HG02840 (cell line): ENCODE results near the gene GNA12.
A peak's percentile ranks its signal among the peaks of the same experiment; 100 is the strongest.

Experiments
- ATAC-seq: cut with Tn5 transposase; IDR thresholded peaks from one replicate; pipeline ENCODE4 v1.9.1; 2021; ENCODE audit warnings: mild to moderate bottlenecking, moderate library complexity, moderate number of reproducible peaks; ENCODE audit not compliant: unreplicated experiment, low FRiP score

Gene GNA12

DNA sequence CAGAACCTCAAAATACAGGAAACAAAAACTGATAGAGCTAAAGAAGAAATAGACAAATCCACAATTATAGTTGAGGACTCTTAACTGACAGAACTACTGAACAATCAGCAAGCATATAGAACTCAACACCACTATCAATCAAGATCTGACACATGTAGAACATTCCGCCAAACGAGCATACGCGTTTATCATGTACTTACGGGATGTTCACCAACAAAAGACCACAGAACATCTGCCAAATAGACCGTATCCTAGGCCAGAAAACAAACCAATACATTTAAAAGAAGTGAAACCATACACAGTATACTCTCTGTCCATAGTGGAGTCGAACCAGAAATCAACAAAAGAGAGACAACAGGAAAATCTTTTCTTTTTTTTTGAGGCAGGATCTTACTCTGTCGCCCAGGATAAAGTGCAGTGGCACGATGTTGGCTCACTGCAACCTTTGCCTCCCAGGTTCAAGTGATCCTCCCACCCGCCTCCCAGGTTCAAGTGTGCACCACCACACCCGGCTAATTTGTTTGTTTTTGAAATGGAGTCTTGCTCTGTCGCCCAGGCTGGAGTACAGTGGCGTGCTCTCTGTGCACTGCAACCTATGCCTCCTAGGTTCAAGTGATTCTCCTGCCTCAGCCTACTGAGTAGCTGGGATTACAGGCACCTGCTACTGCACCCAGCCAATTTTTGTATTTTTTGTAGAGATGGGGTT is 5.1 kb downstream of the GNA12 start:
- ATAC-seq = peak; percentile 62

DNA sequence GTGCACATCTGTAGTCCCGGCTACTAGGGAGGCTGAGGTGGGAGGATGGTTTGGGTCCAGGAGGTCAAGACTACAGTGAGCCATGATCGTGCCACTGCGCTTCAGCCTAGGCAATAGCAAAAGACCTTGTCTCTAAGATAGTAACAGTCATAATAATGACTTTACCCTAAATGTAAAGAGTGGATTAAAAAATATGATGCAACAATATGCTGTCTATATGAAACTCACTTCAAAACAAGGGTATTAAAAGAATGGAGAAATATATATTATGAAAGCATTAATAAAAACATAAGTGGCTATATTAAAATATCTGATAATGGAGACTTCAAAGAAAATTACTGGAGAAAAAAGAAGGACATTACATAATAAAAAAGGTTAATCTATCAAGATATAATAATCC is 5.7 kb downstream of the GNA12 start:
- ATAC-seq = no peak

DNA sequence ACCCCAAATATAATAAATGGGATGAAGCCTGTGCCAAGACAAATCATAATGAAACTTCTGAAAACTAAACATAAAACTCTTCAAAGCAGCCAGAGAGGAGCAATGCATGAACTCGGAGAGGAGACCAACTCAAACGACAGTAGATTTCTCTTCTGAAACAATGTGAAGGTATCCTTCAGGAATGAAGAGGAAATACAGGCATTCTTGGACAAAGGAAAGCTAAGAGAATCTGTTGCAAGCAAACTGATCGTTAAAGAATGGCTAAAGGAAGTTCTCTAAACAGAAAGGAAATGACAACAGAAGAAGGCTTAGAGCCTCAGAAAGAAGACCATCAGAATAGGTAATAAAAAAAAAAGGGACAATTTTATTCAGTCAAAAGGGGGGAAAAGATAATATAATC is 6.6 kb downstream of the GNA12 start:
- no peak for ATAC-seq

DNA sequence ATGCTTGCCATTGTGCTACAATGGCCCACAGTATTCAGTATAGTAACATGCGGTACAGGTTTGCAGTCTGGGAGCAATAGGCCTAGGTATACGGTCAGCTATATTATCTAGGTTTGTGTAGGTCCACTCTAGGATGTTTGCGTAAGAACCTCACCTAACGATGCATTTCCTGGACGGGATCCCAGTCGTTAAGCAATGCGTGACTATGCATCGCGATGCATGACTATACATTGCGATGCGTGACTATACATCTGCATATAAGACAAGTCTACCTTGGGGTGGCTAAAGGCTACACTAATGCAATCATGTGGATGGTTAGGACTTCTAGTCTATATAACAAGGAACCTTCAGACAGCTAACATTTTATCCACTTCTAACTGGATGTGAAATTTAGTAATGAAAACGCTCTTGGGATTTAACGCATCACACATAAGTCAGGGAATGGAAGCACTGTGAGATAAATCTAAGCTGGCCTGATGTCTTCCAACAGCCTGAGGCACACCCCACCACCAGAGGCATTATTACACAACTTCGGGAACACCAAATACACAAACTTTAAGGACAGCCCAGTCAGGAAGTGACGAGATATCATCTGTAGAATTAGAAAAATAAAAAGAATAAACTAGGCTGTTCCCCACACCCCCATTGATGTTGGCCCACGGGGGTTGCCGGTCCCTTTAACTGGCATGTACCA is 9.2 kb downstream of the GNA12 start:
- ATAC-seq = no peak

DNA sequence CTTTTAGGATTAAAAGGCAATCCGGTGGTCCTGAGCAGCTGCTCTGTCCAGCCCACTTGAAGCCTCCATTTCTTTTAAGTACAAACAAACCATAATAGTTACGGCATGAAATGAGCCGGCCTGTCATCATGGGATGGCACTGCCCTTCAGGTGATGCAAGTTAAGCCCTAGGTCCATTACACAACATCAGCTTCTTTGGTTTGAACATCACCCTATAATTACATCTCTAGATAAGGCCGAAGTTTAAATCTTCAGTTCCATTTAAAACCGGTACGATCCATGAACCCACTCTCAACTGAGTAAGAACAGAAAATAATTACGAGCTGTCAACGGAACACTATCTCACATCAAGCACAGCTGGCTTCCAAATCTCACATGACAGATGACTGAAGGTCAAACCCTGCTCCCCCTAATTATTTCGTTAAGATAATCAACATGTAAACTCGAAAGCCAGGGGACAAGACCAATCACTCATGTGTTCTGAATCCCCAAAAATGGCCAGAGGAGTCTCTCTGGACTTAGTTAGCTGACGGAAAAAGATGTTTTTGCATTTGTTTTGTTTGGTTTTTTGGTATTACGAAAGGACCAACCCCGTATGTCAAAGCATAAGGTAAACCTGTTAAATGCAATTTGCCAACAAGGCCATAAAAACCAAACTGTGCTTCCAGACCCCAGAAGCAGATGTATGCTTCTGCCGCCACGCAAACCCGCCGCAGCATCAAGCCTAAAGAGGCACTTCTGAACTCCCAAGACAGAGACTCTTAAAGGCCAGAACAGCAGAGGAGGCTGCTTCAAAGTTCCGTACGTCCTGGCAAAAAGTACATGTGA is 10.8 kb downstream of the GNA12 start:
- ATAC-seq = no peak

DNA sequence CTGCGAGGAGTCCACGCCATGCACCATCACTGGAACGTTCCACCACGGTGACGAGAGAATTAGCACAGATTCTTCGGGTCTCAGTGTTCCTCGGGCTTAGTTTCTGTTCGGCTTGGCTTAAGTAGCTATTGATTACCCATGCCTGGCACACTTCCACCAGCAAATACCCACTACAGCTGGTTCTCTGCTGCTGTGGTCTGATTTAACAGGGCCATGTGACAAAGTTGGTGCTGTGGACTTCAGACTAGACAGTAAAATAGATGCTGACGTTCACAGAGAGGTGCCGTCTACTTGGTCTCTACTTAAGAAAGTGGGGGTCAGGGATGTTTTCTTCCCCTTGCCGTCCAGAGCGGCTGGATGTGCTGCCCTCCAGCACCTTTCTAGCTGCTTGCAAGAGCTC is 11.6 kb downstream of the GNA12 start:
- no peak for ATAC-seq

DNA sequence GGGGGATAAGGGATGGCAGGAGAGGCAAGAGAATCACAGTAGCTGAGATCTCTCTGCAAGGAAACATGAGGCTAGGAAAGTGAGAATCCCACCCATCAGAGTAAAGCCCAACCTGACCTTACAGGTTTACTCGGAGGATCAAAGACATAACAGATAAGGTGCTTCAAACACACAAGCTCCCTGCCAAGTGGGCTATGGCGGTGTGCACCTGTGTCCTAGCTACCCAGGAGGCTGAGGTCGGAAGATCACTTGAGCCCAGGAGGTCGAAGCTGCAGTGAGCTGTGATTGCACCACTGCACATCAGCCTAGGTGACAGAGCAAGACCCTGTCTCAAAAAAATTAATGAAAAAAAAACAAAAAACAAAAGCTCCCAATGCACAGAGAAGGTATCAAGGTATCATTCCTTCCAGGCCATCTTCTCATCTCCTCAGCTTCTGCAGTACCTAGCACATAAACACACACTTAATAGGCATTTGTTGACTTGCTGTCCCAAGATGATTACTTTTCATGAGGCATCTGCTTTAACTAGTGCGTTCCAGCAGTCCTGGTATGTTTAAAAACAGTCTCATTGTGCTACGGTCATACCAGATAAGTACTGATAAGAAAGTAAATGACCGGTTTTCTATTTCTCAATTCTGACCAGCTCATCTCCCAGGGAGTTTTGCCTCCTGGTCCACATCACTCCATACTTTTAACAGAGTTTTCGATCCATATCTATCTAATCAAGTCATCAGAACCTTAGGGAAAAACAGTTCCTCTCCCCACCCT is 13.3 kb downstream of the GNA12 start:
- ATAC-seq = no peak

DNA sequence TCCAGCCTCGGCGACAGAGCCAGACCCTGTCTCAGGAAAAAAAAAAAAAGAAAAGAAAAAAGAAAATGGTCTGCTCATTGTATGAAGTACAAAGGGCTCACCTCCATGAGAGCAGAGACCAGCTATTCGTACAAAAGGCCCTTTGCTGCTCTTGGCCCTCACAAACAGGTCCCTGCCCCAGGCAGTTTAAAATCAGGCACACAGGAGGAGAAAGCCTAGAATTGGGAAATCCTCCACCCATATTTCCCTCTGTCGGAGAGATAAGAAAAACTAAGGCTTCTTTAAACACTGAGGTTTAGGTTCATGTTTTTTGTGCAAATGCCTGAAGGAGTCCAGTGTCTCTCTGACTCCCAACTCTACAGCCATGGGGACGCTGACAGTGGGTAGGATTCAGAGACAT is 15.1 kb downstream of the GNA12 start:
- no peak for ATAC-seq

DNA sequence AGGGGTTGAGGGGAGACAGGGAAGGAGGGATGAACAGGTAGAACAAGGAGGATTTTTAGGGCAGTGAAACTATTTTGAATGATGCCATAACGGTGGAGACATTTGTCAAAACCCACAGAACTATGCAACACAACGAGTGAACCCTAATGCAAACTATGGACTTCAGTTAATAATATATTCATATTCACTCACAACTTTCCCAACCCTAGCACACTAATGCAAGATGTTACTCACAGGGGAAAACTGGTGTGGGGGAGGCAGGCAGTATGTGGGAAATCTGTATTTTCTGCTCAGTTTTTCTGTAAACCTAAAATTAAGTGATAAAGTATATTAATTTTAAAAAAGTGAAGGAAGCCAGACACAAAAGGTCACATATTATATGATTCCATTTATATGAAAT is 17.3 kb downstream of the GNA12 start:
- ATAC-seq = no peak

DNA sequence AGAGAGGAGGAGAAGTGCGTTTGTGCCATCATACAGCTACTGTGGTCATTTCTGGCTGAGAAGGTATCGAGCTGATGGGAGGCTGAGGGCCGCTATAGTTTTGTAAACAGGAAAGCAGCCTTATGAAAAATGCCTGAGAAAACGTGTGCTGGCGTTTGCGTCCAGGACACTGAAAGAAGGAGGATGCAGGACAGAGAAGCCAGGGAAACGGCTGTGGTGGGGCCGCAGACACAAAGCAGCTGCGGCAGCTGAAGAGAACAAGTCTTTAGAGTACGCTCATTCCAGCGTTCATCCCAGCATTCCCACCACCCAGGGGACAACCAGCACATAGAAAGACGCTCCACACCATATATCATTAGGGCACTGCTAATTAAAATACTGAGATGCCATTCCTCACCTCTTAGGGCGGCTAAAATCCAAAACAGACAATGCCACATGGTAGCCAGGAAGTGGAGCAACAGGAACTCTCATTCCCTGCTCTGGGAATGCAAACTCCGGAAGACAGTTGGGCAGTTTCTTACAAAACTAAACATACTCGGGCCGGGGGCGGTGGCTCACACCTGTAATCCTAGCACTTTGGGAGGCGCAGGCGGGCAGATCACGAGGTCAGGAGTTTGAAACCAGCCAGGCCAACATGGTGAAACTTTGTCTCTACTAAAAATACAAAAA is 18.4 kb downstream of the GNA12 start:
- no peak for ATAC-seq

DNA sequence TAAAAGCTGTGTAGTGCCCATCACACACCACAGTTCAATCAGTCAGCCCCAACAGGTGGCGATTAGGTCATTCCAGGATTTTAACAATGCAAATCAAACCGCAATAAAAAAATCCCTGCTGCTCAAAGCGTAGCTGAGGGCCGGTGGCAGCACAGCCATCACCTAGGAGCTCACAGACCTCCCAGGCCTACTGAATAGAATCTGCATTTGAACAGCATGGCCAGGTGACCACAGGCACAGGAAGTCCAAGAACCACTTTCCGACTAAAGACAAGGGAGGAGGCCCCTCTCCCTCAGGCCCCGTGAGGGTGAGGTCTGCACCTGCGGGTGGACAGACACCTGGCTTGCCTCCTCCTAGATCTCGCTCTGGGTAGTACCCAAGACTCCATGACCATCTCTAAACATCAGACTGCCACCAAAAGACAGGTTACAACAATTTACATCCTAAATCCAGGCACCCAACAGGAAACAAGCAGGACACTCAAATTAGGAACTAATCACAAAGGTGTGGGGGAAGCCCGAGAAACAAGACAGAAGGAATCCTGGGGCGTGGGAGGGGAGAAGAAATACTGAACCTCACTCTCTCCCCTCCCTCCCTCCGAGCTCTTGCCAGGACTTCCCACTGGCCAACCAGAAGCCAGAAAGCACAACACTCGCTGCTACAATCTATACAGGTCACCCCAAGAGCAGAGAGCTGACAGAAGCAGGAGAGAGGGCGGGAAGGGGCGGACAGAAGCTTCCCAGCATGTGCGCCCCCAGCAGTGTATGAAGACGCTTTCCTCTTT is 19.2 kb downstream of the GNA12 start:
- peak; percentile 44 for ATAC-seq

DNA sequence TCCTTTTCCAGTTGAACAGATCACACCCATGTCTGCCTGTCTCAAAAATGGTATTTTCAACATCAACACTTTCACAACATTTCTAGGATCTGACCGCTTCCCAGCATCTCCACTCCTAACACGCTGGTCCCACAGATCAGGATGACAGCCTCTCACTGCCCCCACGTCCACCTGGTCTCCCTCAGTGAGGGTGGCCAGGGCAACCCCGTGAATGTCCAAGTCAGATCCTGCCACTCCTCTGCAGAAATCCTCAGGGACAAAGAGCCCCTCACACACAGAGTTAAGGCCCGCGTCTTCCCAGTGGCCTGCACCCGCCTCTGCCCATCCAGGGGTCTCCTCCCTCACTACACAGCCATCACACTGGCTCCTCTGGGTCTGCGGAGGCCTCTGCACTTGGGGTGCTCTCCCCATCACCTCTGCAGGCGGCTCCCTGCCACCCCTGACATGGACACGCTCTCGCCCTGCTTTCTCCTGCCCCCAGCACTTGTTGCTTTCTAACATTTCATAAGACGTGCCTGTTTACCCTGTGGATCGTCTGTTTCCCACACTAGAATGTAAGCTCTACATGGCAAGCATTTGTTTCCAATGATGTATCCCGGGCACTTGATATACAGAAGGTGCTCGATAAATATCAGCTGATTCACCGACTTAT is 20.0 kb downstream of the GNA12 start:
- no peak for ATAC-seq

DNA sequence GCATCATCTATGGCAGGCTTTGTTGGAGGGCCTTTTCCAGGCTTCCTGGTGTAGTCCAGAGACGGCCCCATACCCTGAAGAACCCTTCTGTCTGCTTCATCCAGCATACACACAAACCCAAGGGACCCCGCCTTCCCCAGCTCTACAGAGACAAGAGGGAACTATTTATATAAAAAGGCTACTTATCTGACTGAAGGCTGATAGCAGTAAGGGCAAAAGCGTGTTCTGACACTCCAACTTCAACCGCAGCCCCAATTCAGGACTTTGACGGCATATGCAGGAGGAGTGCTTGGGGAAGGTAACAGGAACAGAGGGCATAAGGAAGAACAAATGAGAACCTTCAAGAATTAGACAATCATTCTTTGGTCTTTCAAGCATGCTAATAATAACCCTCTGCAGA is 21.0 kb downstream of the GNA12 start:
- no peak for ATAC-seq

DNA sequence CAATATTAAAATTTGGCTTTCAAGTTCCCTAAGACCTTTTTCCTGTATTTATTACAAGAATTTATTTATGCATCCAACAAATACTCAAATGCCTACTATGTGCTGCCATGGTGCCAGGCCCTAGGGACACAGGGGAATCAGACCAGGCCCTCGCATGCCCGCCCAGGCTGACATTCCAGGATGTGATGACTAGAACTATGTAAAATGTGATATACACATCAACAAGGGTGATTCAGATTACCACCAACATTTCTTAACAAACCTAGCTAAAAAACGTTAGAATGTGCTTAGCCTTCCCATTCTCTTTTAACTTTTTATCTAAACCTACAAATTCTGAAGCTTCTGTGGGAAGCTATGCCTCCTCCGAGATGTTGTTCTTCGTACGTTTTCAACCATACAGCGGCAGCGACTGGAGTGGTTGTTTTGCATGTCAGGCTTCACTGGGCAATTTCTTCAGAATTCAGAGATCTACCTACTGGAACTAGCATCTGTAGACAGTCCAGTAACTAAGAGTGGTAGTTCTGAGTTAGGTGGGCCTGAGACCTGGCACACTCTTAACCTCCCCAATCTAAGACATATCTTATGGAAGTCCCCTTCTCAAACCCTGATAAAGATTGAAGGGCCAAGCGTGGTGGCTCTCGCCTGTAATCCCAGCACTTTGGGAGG is 22.1 kb downstream of the GNA12 start:
- peak; percentile 39 for ATAC-seq

DNA sequence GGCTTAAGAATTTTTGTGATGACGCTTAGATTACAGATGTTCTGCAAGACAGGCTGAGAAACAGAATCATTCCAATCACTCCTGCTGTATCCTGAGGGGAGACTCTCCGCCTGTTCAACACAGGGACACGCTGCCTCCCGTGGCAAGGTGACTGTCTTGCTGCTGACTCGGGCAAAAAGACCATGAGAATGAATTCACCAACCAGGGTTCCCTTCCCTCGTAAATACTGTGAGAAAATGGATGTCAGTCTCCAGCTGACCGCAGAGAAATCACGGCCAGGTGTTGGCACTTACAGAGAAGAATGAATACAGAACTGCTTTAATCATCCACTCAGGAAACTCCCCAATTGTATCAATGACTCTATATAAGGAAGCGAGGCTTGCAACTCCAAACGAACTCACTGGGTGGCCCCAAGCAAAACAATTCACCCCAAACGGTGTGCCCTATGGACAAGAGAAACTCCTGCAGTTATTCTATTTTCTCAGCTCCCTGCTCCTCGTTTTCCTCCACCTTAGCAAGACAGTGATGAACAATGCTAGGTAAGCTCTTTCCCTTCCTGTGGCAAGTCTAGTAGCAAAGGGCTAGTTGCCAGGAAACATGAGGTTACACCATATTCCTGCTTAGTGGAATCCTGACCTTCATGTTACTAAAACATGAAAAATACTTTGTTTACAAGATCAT is 22.8 kb downstream of the GNA12 start:
- ATAC-seq = peak; percentile 40

DNA sequence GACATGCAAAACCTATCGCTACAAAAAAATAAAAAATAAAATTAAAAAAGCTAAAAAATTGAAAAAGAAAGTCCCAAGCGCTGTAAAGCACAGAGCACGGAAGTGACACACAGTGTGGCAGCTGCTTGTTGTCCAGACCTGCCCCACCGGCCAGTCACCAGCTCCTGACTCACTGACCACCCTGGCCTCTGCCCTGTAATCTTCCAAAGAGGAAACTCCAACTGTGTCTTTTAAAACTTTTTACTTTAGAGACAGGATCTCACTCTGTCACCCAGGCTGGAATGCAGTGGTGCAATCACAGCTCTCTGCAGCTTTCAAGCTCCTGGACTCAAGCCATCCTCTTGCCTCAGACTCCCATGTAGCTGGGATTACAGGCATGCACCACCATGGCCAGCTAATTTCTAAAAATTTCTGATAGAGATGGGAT is 23.6 kb downstream of the GNA12 start:
- ATAC-seq = no peak

DNA sequence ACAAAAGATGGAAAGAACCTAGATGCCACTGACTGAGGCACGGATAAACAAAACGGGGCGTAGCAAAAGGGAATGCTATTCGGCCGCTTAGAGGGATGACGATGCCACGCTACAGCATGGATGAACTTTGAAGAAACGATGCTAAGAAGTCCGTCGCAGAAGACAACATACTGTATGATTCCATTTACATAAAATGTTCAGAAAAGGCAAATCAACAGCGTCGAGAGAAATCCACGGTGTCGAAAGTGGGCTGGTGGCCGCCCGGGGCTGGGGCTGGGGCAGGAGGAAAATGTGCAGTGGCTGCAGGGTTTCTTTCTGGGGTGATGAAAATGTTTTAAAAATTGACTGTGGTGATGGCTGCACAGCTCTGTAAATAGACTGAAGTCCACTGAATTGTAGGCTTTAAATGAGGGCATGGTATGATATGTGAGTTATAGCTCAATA is 24.1 kb downstream of the GNA12 start:
- ATAC-seq = no peak
